NCI-H524 treated with DMSO at 0.1 percent for 48 hours (cell line): ENCODE data around the gene SERGEF.

Source experiments
- DNase-seq: peaks from one replicate; lab custom pipeline; 2025; lab: John Stamatoyannopoulos, UW

SERGEF gene

GRCh38 chr11:18012906-18013781, at the start of gene SERGEF:
Gene SERGEF, minus strand, starts transcription at chr11:18013047. Its CDS starts 37 bp downstream, at chr11:18013010.
- peak; percentile 26 for DNase-seq

GRCh38 chr11:18061351-18061750, 48.5 kb upstream of the SERGEF start:
- no peak for DNase-seq

DNA sequence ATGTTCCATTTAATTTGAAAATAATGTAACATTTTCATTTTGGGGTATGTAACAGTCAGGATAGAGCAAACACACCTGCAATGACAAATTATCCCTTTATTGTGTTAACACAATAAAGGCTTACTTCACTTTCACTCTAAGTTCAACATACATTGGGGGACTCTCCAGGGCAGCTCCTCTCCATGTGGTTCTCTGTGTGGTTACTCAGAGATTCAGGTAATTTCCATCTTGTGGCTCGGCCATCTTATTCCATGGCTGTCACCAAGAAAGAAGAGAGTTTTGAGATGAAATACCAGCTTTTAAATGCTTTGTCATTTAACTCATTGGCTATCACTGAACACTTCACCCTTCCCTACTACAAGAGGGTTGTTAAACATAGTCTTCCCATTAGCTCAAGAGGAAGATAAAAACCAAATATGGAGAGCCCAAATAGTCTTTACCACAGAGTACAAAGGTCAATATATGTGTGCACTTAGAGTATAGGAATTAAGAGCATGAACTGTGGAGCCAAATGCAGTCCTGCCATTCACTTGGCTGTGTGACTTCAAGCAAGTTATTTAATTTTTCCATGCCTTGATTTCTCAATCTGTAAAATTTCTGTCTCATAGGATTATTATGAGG, 43.8 kb upstream of the SERGEF start:
- no peak for DNase-seq

DNA sequence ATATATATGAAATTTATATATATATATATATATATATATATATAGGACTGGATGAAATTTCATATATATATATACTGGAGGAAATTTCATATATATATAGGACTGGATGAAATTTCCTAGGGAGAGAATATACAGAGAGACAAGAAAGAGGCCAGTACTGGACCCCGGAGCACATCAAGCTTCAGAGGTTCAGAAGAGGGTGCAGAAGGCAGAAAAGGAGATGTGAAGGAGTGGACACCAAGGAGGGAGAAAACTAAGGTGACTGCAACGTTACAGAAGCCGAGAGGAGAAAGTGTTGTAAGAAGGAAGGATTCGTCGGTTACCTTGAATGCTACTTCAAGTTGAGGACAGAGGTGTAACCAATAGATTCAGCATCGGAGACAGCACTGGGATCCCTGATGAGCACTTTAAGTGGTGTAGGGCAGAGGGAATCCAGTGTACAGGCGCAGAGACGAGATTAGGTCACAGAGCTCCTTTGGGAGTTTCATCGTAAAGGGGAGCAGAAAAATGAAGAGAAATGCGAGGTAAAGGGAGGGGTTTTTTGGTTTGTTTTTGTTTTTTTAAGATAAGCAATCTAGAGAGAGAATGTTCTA, 41.8 kb upstream of the SERGEF start:
- no peak for DNase-seq

GRCh38 chr11:18050848-18051247, 38.0 kb upstream of the SERGEF start:
- no peak for DNase-seq

DNA sequence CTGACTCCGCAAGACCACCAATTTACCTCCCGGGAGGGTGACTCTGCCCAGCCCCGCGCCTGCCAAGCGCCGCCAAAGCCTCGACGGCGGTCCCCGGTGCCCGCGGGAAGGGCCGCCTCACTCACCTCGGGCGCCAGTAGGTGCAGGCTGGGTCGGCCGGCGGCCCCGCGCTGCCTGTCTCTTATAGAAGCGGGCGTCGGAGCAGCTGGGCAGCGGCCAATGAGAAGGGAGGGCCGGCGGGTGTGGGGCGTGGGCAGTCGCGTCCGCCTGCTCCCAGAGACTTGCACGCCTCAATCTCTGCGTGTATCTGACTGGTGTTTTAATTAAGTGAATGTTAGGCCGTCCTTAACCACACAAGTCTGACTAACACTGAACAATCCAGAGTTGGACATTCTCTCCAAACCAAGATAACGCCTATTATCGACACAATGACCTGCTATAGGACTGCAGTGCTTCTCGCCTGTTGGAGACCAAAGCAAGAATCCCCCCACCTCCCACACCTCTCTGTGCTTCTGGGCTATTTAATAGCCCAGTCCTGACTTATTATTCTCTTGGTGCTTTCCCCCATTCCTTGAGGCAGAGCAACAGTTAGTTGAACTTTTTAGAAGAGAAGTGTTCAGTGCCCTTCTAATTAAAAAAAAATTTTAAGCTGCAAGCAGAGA, 33.4 kb upstream of the SERGEF start, which contains the start of gene TPH1:
Gene TPH1 (minus strand): TSS at position 154 of the 662 bp plus-strand sequence. CDS start 5,507 bp downstream, outside the sequence.
- DNase-seq, result no peak

- peak; percentile 71 for DNase-seq
Observed at GRCh38 chr11:18036456-18036855, 23.6 kb upstream of the SERGEF start.

DNA sequence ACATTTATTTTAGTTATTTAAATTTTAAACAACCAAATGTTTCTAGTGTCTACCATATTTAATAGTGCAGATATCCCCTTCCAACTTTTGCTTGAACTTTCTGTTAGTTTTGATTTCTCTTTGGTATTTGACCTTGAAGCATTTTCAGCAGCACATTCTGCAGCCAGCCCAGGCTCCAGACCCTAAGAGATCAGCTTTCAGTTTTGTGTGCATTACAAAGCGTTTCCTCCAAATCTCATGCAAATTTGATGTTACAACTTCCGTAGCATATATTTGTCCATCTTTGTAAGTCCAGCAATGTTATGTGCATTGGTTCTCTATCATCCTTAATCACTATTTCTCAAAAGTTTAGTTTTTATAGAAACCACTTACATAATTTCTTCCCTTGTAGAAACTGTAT, 14.6 kb upstream of the SERGEF start:
- no peak for DNase-seq

DNA sequence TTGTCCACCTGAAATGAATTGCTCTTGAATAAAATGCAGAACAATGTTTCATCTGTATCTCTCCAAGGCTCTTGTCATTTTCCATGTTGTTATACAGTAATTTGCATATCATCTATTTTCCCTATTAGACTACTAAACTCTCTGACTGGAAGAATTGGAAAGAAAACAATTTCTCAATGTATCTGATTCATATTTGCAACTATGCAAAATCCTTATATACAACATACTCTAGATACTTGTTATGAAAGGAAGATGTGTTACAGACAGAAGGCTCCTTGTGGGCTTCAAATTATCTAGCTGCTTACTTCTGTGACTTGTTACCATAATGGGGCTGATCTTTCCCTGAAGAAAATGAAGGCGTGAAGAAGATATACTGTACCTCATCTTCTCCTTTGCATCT, 9.6 kb upstream of the SERGEF start:
- no peak for DNase-seq

- no peak for DNase-seq
Observed at GRCh38 chr11:18019650-18020049, 6.8 kb upstream of the SERGEF start.

DNA sequence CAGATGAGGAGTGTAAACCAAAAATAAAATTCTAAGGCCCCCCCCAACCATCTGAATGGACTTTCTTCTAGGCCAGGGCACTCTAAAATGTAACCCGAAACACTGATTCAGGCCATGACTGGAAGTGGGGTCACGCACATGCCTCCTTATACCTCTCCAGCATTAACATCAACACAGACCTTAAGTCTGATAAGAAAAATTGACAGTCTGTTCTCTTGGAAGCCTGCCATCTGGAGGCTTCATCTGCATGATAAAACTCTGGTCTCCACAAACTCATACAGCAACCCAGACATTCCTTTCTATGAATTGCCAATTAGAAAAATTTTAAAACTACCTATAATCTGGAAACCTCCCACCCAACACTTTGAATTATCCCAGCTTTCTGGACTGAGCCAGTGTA, 3.9 kb upstream of the SERGEF start:
- DNase-seq, result no peak

DNA sequence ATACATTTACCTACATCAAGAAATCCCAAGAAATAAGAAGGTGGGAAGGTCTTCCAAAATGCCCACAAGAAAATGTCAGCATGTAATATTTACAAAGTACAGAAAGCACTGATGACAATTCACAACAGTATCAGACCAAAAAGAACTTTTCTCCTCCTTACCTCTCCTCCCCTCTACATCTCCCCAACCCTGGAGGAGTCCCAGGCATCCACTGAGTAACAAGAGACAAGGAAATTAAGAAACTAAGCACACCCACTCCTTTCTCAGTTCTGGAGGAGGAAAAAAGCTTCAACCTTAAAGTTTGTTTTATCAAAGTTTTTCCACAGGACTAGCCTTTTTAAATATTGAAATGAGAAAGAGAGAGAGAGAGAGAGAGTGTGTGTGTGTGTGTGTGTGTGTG, 2.0 kb upstream of the SERGEF start:
- DNase-seq, result no peak

DNA sequence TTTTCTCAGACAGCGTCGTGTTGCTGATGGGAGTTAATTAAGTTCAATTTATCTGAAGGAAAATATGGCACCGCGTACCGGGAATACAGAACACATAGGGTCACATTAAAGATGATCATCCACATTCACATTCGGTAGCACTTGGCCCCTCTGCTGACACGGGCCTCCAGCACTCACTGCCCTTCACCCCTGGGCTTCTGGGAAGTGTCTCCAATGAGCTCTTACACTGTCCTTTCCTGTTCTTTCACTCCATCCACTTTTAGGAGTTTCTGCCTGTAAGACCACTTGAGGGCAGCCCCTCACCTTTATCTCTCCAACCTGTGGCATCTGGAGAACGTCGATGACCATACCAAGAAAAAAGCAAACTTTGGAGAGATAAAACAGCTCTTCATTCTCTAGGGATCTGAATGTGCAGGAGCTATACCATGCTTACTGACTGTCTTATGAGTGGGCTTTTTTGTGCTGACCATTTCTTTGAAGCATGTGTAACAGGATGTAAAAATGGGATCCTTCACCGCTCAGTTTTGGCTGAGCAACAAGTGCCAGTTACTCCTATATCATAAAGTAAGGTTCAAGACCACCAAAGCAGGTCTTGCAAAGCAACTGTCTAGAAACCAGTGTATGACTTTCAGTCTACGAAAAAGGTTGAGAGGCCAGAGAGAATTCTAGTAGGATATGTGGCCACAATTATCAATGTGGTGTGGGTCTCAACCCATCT, 1.1 kb upstream of the SERGEF start:
- DNase-seq, result no peak

DNA sequence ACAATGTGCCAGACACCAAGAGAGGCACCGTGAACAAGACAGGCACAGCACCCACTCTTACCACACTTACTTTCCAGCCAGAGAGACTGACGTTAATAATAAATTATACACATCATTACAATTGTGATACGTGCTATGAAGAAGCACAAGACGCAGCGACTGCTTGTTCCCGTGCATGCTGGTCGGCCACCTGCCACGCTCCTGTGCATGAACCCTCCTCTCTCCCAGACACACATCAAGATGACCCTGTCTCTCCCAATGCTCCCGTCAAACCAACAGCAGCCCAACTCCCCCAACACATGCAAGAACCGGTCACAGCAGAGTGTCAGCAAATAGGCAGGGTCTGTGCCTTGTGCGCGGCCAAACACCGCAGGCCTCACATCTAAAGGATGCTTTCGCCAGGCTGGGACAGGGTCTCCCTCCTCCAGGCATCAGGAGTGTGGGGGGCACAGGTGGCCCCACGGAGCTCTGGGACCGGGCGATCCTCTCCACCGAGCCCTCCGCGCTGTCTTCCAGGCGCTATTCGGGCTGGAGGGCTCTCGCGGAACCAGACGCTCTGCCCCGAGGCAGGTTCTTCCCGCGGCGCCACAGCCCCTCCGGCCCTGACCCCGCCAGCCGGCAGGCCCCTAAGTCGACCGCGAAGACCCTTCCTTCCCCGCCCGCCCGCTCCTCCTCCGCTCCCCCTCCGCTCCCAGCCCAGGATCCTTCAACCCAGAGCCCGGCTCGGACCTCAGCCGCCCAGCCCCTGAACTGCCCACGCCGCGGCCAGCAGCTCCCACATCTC, 533 bp downstream of the SERGEF start:
- DNase-seq, result no peak

- DNase-seq, result no peak
Observed at GRCh38 chr11:18011633-18012032, 1.2 kb downstream of the SERGEF start.

- DNase-seq, result no peak
Observed at GRCh38 chr11:18010977-18011586, 1.8 kb downstream of the SERGEF start.

DNA sequence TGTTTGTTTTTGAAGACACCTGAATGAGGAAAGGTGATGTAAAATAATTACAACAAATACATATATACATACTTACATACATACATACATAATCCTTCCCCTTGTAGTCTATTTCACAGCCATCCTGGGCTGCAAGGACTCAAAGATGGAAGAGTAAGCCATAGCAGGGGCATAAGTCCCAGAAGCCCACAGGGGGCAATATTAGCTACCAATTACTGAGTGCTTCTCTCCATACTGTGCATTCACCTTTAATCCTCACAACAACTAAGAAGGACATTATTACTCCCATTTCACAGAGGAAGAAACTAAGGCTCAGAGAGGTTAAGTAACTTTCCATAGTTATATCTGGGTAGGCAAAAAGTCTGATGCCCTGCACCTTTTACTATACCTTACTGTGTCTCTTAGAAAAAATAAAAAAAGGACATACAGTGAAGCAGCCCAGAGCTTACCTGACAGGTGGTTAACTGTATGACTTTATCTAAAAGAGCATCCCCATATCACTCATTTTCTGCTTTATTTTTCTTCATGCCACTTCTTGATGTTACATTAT, 2.7 kb downstream of the SERGEF start:
- no peak for DNase-seq

- no peak for DNase-seq
Observed at GRCh38 chr11:18005376-18006129, 7.3 kb downstream of the SERGEF start.

GRCh38 chr11:18001191-18001590, 11.7 kb downstream of the SERGEF start:
- DNase-seq, result no peak
